Measurements from ENCODE around the gene TPST2. TPM values are rescaled to one million over a fixed set of nuclear protein-coding genes. Genes with fewer than 3 reads are reported as not detected.
A peak's percentile ranks its signal among the peaks of the same experiment; 100 is the strongest.

TPST2 gene
- total and polyA plus RNA-seq, 2 of the 4 experiments (the other 2 are of a cell fraction), result 42.5 to 63.6 TPM

DNA sequence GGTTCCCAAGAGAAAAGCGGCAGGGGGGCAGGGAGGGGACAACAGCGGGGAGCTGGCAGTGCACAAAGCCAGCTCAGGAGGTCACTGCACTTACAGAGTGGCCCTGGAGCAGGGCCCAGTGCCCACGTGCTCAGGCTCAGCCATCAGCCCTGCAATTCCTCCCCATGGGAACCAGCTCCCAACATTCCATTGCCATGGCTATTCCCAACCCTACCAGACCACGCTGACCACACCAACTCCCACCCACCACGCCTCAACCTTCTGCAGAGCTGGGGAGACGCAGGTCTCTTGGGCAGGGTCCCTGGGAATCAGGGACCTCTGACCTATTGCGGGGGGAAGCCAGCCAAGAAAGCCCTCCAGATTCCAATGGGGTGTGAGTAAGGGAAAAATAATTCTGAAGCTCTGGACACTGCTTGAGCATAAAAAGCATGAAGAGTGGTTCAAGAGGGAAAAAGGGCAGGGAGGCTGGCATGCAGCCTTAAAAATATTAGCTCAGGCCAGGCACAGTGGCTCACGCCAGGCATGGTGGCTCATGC lies 39.4 kb downstream of the TPST2 start:
- H2AFZ ChIP-seq (replicated peaks; ENCODE audit: low read length, poor library complexity), result peak overlapping the region; percentile 33
- no peak; the same call in 1 of the 2 replicates for TF ChIP-seq MAZ (IDR thresholded peaks at IDR 0.05; ENCODE audit: borderline replicate concordance, low read depth, low read length)
- peak; percentile 34; the same call in 1 of the 2 replicates for TF ChIP-seq CEBPB (IDR thresholded peaks at IDR 0.05; ENCODE audit: low read depth, low read length)
- peak; percentile 20; the same call in 1 of the 2 replicates for TF ChIP-seq FOS (IDR thresholded peaks at IDR 0.05; ENCODE audit: low read depth, low read length)
- TF ChIP-seq, protein P1, sequence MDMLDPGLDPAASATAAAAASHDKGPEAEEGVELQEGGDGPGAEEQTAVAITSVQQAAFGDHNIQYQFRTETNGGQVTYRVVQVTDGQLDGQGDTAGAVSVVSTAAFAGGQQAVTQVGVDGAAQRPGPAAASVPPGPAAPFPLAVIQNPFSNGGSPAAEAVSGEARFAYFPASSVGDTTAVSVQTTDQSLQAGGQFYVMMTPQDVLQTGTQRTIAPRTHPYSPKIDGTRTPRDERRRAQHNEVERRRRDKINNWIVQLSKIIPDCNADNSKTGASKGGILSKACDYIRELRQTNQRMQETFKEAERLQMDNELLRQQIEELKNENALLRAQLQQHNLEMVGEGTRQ (IDR thresholded peaks at IDR 0.05; ENCODE audit: low read depth, low read length), result peak; percentile 92
- peak; percentile 79 for TF ChIP-seq MXI1 (IDR thresholded peaks at IDR 0.05; ENCODE audit: borderline replicate concordance, low read depth, low read length)
- no peak for TF ChIP-seq SMC3 (IDR thresholded peaks at IDR 0.05; ENCODE audit: low read depth, low read length)
- peak; percentile 91 for TF ChIP-seq BHLHE40 (IDR thresholded peaks at IDR 0.05; ENCODE audit: low read depth, low read length)
- TF ChIP-seq MAFK (IDR thresholded peaks at IDR 0.05; ENCODE audit: low read depth, low read length), result peak; percentile 43
- no peak for TF ChIP-seq RCOR1 (IDR thresholded peaks at IDR 0.05; ENCODE audit: insufficient replicate concordance, low read length)
- H4K20me1 ChIP-seq (ENCODE audit: insufficient read depth, low read length), result no peaks in the 10 kb centered on the region
- H3K18ac ChIP-seq (ENCODE audit: low read depth, low read length), result peak overlapping the region; percentile 39; the same call in 1 of the 2 replicates
- peaks cover 45 to 78% of the 10 kb centered on the region in 2 experiments for H3K79me1 ChIP-seq (ENCODE audit: low read depth in 1 of 2, low read length in 2 of 2)
- ATAC-seq (ENCODE audit: low read depth), result peak; percentile 81
- peak overlapping the region; percentile 34 to 92; a peak in 3 of 4 replicates for H4K8ac ChIP-seq (ENCODE audit: low read depth in 2 of 2, low read length in 2 of 2)
- no peaks in the 10 kb centered on the region for H3K9me3 ChIP-seq (ENCODE audit: control insufficient read depth, insufficient read depth, low read length)
- H4K5ac ChIP-seq (ENCODE audit: low read depth, low read length), result 0 out of 2 replicates have a peak overlapping the region, but pooled peaks have one; percentile 9
- peak overlapping the region; percentile 75 for H3K14ac ChIP-seq (replicated peaks; ENCODE audit: low read depth, low read length)
- H3K4me2 ChIP-seq (ENCODE audit: low read depth, low read length), result peak overlapping the region; percentile 33; the same call in 1 of the 2 replicates
- dilution Hi-C loops (cut with HindIII; ENCODE audit: low sequenced_read_pairs, unreplicated experiment) (no loop called here), in situ Hi-C loops (cut with MboI; ENCODE audit: low sequenced_read_pairs) (no loop called here), intact Hi-C loops (cut with micrococcal nuclease) (loop anchor here (1.0 kb wide), 1 partner anchor 19 kb away; no protein-coding TSS in a partner anchor)
- H2BK5ac ChIP-seq (ENCODE audit: low read depth, low read length, poor library complexity, severe bottlenecking), result peak overlapping the region; percentile 88
- peak overlapping the region; percentile 87; the same call in 2 of the 3 replicates for H2BK15ac ChIP-seq (ENCODE audit: low read depth, low read length)
- CTCF ChIA-PET, result no interaction called here
- H3K4ac ChIP-seq (ENCODE audit: low read depth, low read length), result peak overlapping the region; percentile 97
- BruUV-seq (replicated peaks), result no TSS peak
- no peaks in the 10 kb centered on the region for H3K27me3 ChIP-seq (ENCODE audit: control insufficient read depth, insufficient read depth, low read length)
- H3K23ac ChIP-seq (ENCODE audit: low read depth, low read length), result peak overlapping the region; percentile 77
- POLR2A ChIA-PET (ENCODE audit: unreplicated experiment), result interaction anchor here (0.5 kb wide), 1 partner anchor 26 kb away, joined by 6 read pairs; no protein-coding TSS in a partner anchor
- H2AK5ac ChIP-seq (ENCODE audit: low read depth, low read length), result peak overlapping the region; percentile 77; the same call in 1 of the 2 replicates
- peak; percentile 98 for DNase-seq
- H2BK120ac ChIP-seq (ENCODE audit: low read depth, low read length), result peak overlapping the region; percentile 91
- 0% methylated on average over 2 of the region's 8 CpGs; no CpG with 5 or more reads in 1 of the 2 experiments for WGBS, 2 experiments (ENCODE audit: extremely low coverage in 2 of 2, insufficient read length in 1 of 2)
- H3K9me1 ChIP-seq (ENCODE audit: insufficient read depth, low read length), result peaks cover 40% of the 10 kb centered on the region
- peak overlapping the region; percentile 67; the same call in 1 of the 2 replicates for H3K56ac ChIP-seq (ENCODE audit: extremely low read depth, insufficient read depth, low read length)
- H3K27ac ChIP-seq (ENCODE audit: insufficient read depth, low read length), result peak overlapping the region; percentile 23
- peaks cover 23% of the 10 kb centered on the region for H3K4me1 ChIP-seq (ENCODE audit: control insufficient read depth, insufficient read depth, low read length)
- H2BK20ac ChIP-seq (ENCODE audit: low read depth, low read length), result peak overlapping the region; percentile 85
- no peak overlapping the region for H3K9ac ChIP-seq (ENCODE audit: low read depth, low read length)
- H3K4me3 ChIP-seq (ENCODE audit: insufficient read depth, low read depth, low read length), result no peak overlapping the region
- no peaks in the 10 kb centered on the region for H3K36me3 ChIP-seq (ENCODE audit: control insufficient read depth, insufficient read depth, low read length)
- peak overlapping the region; percentile 84 for H2AK9ac ChIP-seq (replicated peaks; ENCODE audit: low read depth, low read length, poor library complexity)
- peak overlapping the region; percentile 98 for H4K91ac ChIP-seq (ENCODE audit: insufficient read depth, low read depth, low read length)
